Gastrocnemius medialis (tissue), 4 donors: ENCODE measurements around the gene NELL2.

ENCODE experiments used
- POLR2A ChIP-seq, 2 donors: fragments of 450-650 bp; IDR thresholded peaks; one replicate each; pipeline ENCODE4 v1.6.1; 2017; ENCODE audit warnings: antibody characterized with exemption in 2 of 2, mild to moderate bottlenecking in 2 of 2, moderate library complexity in 2 of 2
- TF ChIP-seq, protein P1 (sequence below), 5 experiments: fragments of 450-650 bp in 3 of 5; fragments of 200-600 bp in 2 of 5; sonication (generic) in 2 of 5; IDR thresholded peaks in 4 of 5; conservative IDR thresholded peaks in 1 of 5; 1 replicate in 4 of 5; 2 replicates in 1 of 5; pipeline ENCODE4 v1.5.1; 2016 to 2019; ENCODE audit warnings: antibody characterized with exemption in 5 of 5, mild to moderate bottlenecking in 3 of 5, moderate library complexity in 3 of 5

- TF ChIP-seq, protein P1, sequence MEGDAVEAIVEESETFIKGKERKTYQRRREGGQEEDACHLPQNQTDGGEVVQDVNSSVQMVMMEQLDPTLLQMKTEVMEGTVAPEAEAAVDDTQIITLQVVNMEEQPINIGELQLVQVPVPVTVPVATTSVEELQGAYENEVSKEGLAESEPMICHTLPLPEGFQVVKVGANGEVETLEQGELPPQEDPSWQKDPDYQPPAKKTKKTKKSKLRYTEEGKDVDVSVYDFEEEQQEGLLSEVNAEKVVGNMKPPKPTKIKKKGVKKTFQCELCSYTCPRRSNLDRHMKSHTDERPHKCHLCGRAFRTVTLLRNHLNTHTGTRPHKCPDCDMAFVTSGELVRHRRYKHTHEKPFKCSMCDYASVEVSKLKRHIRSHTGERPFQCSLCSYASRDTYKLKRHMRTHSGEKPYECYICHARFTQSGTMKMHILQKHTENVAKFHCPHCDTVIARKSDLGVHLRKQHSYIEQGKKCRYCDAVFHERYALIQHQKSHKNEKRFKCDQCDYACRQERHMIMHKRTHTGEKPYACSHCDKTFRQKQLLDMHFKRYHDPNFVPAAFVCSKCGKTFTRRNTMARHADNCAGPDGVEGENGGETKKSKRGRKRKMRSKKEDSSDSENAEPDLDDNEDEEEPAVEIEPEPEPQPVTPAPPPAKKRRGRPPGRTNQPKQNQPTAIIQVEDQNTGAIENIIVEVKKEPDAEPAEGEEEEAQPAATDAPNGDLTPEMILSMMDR (IDR thresholded peaks at IDR 0.05 in 4 of 5, conservative IDR thresholded peaks at IDR 0.05 in 1 of 5), result no peak
- TF ChIP-seq POLR2A (IDR thresholded peaks at IDR 0.05), result no peak
Measured at GRCh38 chr12:44717612-44718011, 158.5 kb downstream of the NELL2 start.
